Effector memory CD8-positive, alpha-beta T cell (primary cell): Measurements from ENCODE around the gene FYN.

Source experiments
- ATAC-seq: fragments of 150-1000 bp; cut with Tn5 transposase; replicated peaks from 2 replicates; pipeline ENCODE4 v1.10.0; 2021; ENCODE audit warnings: mild to moderate bottlenecking, moderate library complexity
- DNase-seq, 3 experiments: peaks; one replicate each; pipeline ENCODE4 v3.0.0; 2021
- H3K27ac Mint-ChIP-seq, 2 donors: one replicate each; pipeline ENCODE4 v1.8.0; 2022; ENCODE audit warnings: mild to moderate bottlenecking in 2 of 2, mixed read lengths in 2 of 2, moderate library complexity in 2 of 2
- H3K27me3 Mint-ChIP-seq, 2 donors: one replicate each; pipeline ENCODE4 v1.8.0; 2022; ENCODE audit warnings: mixed read lengths in 2 of 2
- H3K36me3 Mint-ChIP-seq: one replicate; pipeline ENCODE4 v1.8.0; 2022; ENCODE audit warnings: mild to moderate bottlenecking, moderate library complexity, mixed read lengths; ENCODE audit not compliant: insufficient read depth
- H3K4me1 Mint-ChIP-seq, 2 donors: one replicate each; pipeline ENCODE4 v1.8.0; 2022; ENCODE audit warnings: low read depth in 2 of 2, mixed read lengths in 2 of 2
- H3K4me3 Mint-ChIP-seq, 2 donors: one replicate each; pipeline ENCODE4 v1.8.0; 2022; ENCODE audit warnings: mild to moderate bottlenecking in 2 of 2, mixed read lengths in 2 of 2, moderate library complexity in 2 of 2
- H3K9me3 Mint-ChIP-seq, 2 donors: one replicate each; pipeline ENCODE4 v1.8.0; 2022; ENCODE audit warnings: mixed read lengths in 2 of 2

FYN gene

DNA sequence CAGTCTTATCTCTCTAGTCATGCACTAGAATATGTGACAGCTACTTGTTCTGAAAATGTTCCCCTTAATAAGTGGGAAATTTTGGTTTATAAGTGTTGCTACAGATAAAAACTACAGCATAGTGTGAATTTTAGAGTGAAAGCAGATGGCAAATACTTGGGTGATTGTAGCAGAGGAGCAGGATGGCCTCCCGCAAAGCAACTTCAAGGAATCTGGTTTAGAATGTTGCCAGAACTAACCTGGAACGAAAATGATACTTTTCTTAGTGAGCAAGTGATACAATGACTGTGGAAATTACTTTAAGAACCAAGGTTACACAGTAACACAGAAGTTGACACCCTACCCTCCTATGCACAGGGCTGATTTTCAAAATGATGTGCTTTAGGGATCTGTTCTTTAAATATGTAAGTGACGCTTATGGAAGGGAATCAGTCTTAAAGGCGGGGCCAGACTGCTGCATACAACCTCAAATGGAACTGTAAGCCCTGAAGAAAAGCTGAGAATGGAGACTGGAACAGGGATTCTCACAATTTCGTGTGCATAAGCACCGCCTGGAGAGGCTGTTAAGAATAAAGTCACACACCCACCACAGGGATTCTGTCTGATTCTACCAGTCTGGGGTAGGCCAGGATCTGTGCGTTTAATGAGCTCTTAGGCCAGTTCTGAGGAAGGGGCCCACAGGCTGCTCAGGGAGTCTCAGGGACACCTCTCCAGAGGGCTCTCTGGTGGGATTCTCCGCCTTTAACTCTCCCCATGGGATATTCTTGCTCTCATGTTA, 97.9 kb downstream of the FYN start:
- Mint-ChIP-seq H3K4me1 (peaks cover 73 to 87% of the 10 kb centered on the region in 2 donors), H3K27ac (peak overlapping the region; percentile 87 to 99), H3K27me3 (no peaks in the 10 kb centered on the region), H3K4me3 (peak overlapping the region; percentile 72 to 76), H3K9me3 (no peaks in the 10 kb centered on the region), H3K36me3 (peaks cover 37% of the 10 kb centered on the region)
- DNase-seq (no peak), ATAC-seq (no peak)

DNA sequence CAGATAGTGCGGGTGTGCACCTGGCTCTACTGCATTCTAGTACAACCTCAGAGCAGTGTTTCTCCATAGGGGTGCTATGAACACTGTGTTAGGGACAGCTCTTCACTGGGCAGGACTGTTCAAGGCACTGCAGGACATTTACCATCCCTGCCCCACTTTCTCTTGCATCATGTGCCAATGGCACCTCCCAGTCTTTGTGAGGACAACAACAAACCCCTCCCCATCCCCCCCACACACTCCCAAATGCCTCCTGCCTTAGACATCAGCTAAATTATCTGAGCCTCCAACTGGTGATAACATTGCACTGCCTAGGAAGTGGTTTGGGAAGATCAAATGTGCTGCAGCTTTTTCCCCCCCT, 98.9 kb downstream of the FYN start:
- Mint-ChIP-seq H3K9me3 (no peaks in the 10 kb centered on the region), H3K27ac (peak overlapping the region; percentile 87 to 99), H3K4me1 (peaks cover 74 to 87% of the 10 kb centered on the region in 2 donors), H3K27me3 (no peaks in the 10 kb centered on the region), H3K36me3 (peaks cover 34% of the 10 kb centered on the region), H3K4me3 (peak overlapping the region; percentile 23 to 30)
- ATAC-seq (no peak), DNase-seq (no peak)

GRCh38 chr6:111773501-111774345, 99.5 kb downstream of the FYN start:
- DNase-seq = no peak
- H3K27me3 Mint-ChIP-seq = no peaks in the 10 kb centered on the region
- H3K4me3 Mint-ChIP-seq = peak overlapping the region; percentile 23 to 30
- peaks cover 77 to 87% of the 10 kb centered on the region in 2 donors for H3K4me1 Mint-ChIP-seq
- peak overlapping the region; percentile 87 to 99 for H3K27ac Mint-ChIP-seq
- peaks cover 35% of the 10 kb centered on the region for H3K36me3 Mint-ChIP-seq
- H3K9me3 Mint-ChIP-seq = no peaks in the 10 kb centered on the region
- no peak for ATAC-seq

GRCh38 chr6:111772381-111772780, 100.9 kb downstream of the FYN start:
- H3K27ac Mint-ChIP-seq = peak overlapping the region in 1 of 2 donors; percentile 99
- DNase-seq = no peak
- peaks cover 78 to 87% of the 10 kb centered on the region in 2 donors for H3K4me1 Mint-ChIP-seq
- ATAC-seq = no peak
- H3K27me3 Mint-ChIP-seq = no peaks in the 10 kb centered on the region
- no peaks in the 10 kb centered on the region for H3K9me3 Mint-ChIP-seq
- no peak overlapping the region for H3K4me3 Mint-ChIP-seq
- H3K36me3 Mint-ChIP-seq = peaks cover 34% of the 10 kb centered on the region

DNA sequence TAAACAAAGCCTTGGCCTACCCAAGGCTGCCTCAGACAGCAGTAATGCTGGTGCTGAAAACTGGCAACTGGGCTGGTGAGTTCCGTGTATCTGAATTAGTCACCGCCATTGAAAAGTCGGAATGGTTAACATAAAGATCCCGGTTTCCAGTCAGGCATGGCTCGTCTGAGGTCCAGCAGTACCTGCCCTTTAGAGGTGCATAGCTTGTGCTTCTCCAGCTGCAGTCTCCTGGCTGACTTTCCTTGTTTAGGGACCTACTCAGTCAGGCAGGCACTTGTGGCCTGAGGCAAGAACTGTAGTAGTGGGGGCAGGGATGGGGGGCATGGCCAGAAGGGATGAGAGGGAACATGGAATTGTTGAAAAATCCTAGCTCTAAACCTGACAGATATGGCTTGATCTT, 101.6 kb downstream of the FYN start:
- no peak for ATAC-seq
- H3K4me3 Mint-ChIP-seq = peak overlapping the region; percentile 28 to 59
- H3K4me1 Mint-ChIP-seq = peaks cover 77 to 87% of the 10 kb centered on the region in 2 donors
- no peaks in the 10 kb centered on the region for H3K27me3 Mint-ChIP-seq
- H3K27ac Mint-ChIP-seq = peak overlapping the region; percentile 99 to 100
- peaks cover 32% of the 10 kb centered on the region for H3K36me3 Mint-ChIP-seq
- no peaks in the 10 kb centered on the region for H3K9me3 Mint-ChIP-seq
- no peak for DNase-seq

- peak overlapping the region; percentile 51 to 59 for H3K4me3 Mint-ChIP-seq
Observed at GRCh38 chr6:111771094-111771432, 102.2 kb downstream of the FYN start.

GRCh38 chr6:111770263-111771093, 102.8 kb downstream of the FYN start:
- Mint-ChIP-seq H3K27me3 (no peaks in the 10 kb centered on the region), H3K36me3 (peaks cover 26% of the 10 kb centered on the region), H3K9me3 (no peaks in the 10 kb centered on the region), H3K4me1 (peaks cover 79 to 90% of the 10 kb centered on the region in 2 donors), H3K27ac (peak overlapping the region; percentile 99 to 100), H3K4me3 (peak overlapping the region; percentile 51 to 59)
- no peak for DNase-seq
- peak; percentile 39 for ATAC-seq

More at GRCh38 chr6:111771094-111771432, 102.2 kb downstream of the FYN start:
- Mint-ChIP-seq H3K36me3 (peaks cover 30% of the 10 kb centered on the region), H3K27me3 (no peaks in the 10 kb centered on the region), H3K4me1 (peaks cover 79 to 90% of the 10 kb centered on the region in 2 donors), H3K9me3 (no peaks in the 10 kb centered on the region), H3K27ac (peak overlapping the region; percentile 99 to 100)
- DNase-seq (no peak), ATAC-seq (no peak)

GRCh38 chr6:111769365-111770152, 103.7 kb downstream of the FYN start:
- Mint-ChIP-seq H3K27me3 (no peaks in the 10 kb centered on the region), H3K27ac (peak overlapping the region; percentile 99 to 100), H3K4me3 (peak overlapping the region; percentile 51 to 59), H3K4me1 (peaks cover 79 to 90% of the 10 kb centered on the region in 2 donors), H3K36me3 (peaks cover 28% of the 10 kb centered on the region), H3K9me3 (no peaks in the 10 kb centered on the region)
- DNase-seq = no peak
- no peak for ATAC-seq

- no peak for DNase-seq
- peaks cover 79 to 91% of the 10 kb centered on the region in 2 donors for H3K4me1 Mint-ChIP-seq
- no peak for ATAC-seq
- peak overlapping the region; percentile 5 to 96 for H3K4me3 Mint-ChIP-seq
- no peaks in the 10 kb centered on the region for H3K27me3 Mint-ChIP-seq
- peak overlapping the region; percentile 99 to 100 for H3K27ac Mint-ChIP-seq
- no peaks in the 10 kb centered on the region for H3K9me3 Mint-ChIP-seq
- peaks cover 39% of the 10 kb centered on the region for H3K36me3 Mint-ChIP-seq
Observed at GRCh38 chr6:111768431-111768770, 104.9 kb downstream of the FYN start.

DNA sequence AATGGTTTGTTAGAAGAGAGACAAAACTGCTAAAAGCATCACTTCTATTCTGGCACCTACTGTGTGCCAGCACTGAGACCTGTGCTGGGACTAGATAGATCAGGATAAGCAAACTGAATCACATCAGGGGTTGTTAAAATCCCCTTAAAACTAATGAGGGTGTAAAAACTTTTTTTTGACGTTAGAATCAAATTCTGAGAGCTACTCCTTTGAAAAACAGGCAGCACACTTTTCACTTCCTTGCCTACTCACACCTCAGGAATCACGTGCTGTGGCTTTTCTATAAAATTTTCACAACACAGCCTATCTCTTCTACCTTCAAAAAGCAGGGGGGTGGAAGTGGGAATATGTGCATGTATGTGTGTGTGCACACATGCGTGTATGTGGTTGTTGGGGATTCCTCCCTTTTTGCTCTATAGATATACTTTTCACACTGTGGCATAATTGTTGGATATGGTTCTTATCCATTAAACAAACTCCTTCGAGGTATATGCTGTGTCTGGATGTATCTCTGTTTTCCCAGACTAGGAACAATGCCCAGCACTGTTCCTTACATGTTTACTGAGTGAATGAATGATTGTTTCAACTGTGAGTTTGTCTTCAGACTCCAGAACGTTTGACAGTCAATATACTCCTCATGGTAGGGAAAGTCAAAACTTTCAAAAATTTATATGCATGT, 105.4 kb downstream of the FYN start:
- Mint-ChIP-seq H3K9me3 (no peaks in the 10 kb centered on the region), H3K4me1 (peaks cover 84 to 96% of the 10 kb centered on the region in 2 donors), H3K27ac (peak overlapping the region; percentile 99 to 100), H3K36me3 (peaks cover 43% of the 10 kb centered on the region), H3K27me3 (no peaks in the 10 kb centered on the region), H3K4me3 (peak overlapping the region; percentile 91 to 96)
- DNase-seq (peak in 2 of 3 experiments; percentile 33 to 42), ATAC-seq (peak; percentile 44)

GRCh38 chr6:111766201-111766857, 106.9 kb downstream of the FYN start:
- H3K36me3 Mint-ChIP-seq = peaks cover 56% of the 10 kb centered on the region
- H3K9me3 Mint-ChIP-seq = no peaks in the 10 kb centered on the region
- ATAC-seq (no peak), DNase-seq (no peak)
- peaks cover 91 to 99% of the 10 kb centered on the region in 2 donors for H3K4me1 Mint-ChIP-seq
- peak overlapping the region; percentile 99 to 100 for H3K27ac Mint-ChIP-seq
- peak overlapping the region; percentile 91 to 96 for H3K4me3 Mint-ChIP-seq
- no peaks in the 10 kb centered on the region for H3K27me3 Mint-ChIP-seq

GRCh38 chr6:111765763-111766162, 107.5 kb downstream of the FYN start:
- Mint-ChIP-seq H3K9me3 (no peaks in the 10 kb centered on the region), H3K4me1 (peaks cover 90 to 99% of the 10 kb centered on the region in 2 donors), H3K27me3 (no peaks in the 10 kb centered on the region), H3K36me3 (peaks cover 58% of the 10 kb centered on the region), H3K4me3 (peak overlapping the region; percentile 91 to 96), H3K27ac (peak overlapping the region; percentile 99 to 100)
- DNase-seq (no peak), ATAC-seq (no peak)
